GM12878 (cell line): ENCODE results near the gene TBATA.

Experiments
- CBX3 ChIP-seq: fragments of 200-600 bp; sonication (generic); IDR thresholded peaks from 2 replicates; pipeline ENCODE4 v1.6.1; 2016; ENCODE audit warnings: low read depth, borderline replicate concordance
- CTCF ChIP-seq, 3 experiments: IDR thresholded peaks in 2 of 3; conservative IDR thresholded peaks in 1 of 3; 2 replicates each; pipeline ENCODE4 v1.5.1; 2011; ENCODE audit warnings: low read depth in 3 of 3, low read length in 3 of 3, mild to moderate bottlenecking in 3 of 3, control low read depth in 2 of 3, moderate library complexity in 2 of 3, inconsistent platforms in 1 of 3, mixed read lengths in 1 of 3; ENCODE audit not compliant: control insufficient read depth in 2 of 3, insufficient read depth in 1 of 3; ENCODE audit errors: extremely low read depth in 1 of 3
- EZH2 ChIP-seq: IDR thresholded peaks from 2 replicates; pipeline ENCODE4 v1.6.1; 2012; ENCODE audit warnings: low read depth, mild to moderate bottlenecking, control low read depth, inconsistent platforms, low read length, borderline replicate concordance; ENCODE audit not compliant: control insufficient read depth
- RAD21 ChIP-seq: IDR thresholded peaks from 2 replicates; pipeline ENCODE4 v1.6.1; 2011; ENCODE audit warnings: mild to moderate bottlenecking, low read depth, low read length, moderate library complexity; ENCODE audit not compliant: insufficient read depth
- USF1 ChIP-seq: IDR thresholded peaks from 2 replicates; pipeline ENCODE4 v1.6.1; 2011; ENCODE audit warnings: borderline replicate concordance, low read depth, mild to moderate bottlenecking, moderate library complexity, mixed read lengths, low read length; ENCODE audit not compliant: insufficient read depth; ENCODE audit errors: extremely low read length

- no peak for TF ChIP-seq RAD21
- no peak for TF ChIP-seq CTCF (IDR thresholded peaks at IDR 0.05 in 2 of 3, conservative IDR thresholded peaks at IDR 0.05 in 1 of 3; ENCODE audit: control insufficient read depth in 2 of 3, extremely low read depth in 1 of 3, insufficient read depth in 1 of 3, low read depth in 3 of 3, low read length in 3 of 3)
- TF ChIP-seq EZH2 = no peak
- TF ChIP-seq USF1 = no peak
- TF ChIP-seq CBX3 = no peak
Observed at GRCh38 chr10:70762441-70763175, 22.6 kb downstream of the TBATA start.
